ENCODE results near the gene MARCHF3. TPM values are rescaled to one million over a fixed set of nuclear protein-coding genes. Genes with fewer than 3 reads are reported as not detected.
"Not testable (repeated sequence)": the region's sequence is repeated elsewhere in the genome, so short reads cannot be mapped to it uniquely, and the experiment has no call there.

The MARCHF3 gene
- total and polyA plus RNA-seq, 7 donors = 4.4 to 31.8 (median 14.6) TPM

DNA sequence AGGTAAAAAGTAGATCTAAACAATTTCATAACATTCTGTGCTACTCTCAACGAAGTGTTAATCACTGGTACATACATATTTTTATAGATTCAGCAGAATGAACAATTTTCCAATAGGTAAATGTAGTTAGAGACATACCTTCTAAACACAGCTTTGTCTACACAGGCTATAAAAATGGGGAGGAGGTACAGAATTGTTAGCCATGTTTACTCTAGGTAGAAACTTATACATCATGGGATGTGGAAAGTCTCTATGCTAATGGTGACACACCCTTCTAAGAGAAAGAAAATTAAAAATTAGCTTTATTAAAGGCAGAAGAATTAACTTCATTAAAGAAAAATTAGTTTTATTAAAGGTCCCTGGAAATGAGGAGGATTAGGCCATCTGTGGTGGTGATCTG is 31.2 kb upstream of the MARCHF3 start:
- no peak overlapping the region for H3K4me3 ChIP-seq
- 28 to 62% methylated on average over 1 of the region's 1 CpG for WGBS, 2 donors
- H3K27me3 ChIP-seq = no peaks in the 10 kb centered on the region
- H3K4me1 ChIP-seq = no peaks in the 10 kb centered on the region
- no peak for TF ChIP-seq POLR2AphosphoS5 (IDR thresholded peaks at IDR 0.05)
- TF ChIP-seq EP300 (IDR thresholded peaks at IDR 0.05) = no peak
- TF ChIP-seq, protein P1, sequence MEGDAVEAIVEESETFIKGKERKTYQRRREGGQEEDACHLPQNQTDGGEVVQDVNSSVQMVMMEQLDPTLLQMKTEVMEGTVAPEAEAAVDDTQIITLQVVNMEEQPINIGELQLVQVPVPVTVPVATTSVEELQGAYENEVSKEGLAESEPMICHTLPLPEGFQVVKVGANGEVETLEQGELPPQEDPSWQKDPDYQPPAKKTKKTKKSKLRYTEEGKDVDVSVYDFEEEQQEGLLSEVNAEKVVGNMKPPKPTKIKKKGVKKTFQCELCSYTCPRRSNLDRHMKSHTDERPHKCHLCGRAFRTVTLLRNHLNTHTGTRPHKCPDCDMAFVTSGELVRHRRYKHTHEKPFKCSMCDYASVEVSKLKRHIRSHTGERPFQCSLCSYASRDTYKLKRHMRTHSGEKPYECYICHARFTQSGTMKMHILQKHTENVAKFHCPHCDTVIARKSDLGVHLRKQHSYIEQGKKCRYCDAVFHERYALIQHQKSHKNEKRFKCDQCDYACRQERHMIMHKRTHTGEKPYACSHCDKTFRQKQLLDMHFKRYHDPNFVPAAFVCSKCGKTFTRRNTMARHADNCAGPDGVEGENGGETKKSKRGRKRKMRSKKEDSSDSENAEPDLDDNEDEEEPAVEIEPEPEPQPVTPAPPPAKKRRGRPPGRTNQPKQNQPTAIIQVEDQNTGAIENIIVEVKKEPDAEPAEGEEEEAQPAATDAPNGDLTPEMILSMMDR (IDR thresholded peaks at IDR 0.05) = no peak
- TF ChIP-seq POLR2A (IDR thresholded peaks at IDR 0.05) = no peak
- no peak for DNase-seq
- H3K9me3 ChIP-seq = no peaks in the 10 kb centered on the region
- peaks cover 0 to 6% (median 2%) of the 10 kb centered on the region in 4 donors for H3K36me3 ChIP-seq
- intact Hi-C loops (cut with DNase I) = no loop called here
- H3K27ac ChIP-seq = no peak overlapping the region

DNA sequence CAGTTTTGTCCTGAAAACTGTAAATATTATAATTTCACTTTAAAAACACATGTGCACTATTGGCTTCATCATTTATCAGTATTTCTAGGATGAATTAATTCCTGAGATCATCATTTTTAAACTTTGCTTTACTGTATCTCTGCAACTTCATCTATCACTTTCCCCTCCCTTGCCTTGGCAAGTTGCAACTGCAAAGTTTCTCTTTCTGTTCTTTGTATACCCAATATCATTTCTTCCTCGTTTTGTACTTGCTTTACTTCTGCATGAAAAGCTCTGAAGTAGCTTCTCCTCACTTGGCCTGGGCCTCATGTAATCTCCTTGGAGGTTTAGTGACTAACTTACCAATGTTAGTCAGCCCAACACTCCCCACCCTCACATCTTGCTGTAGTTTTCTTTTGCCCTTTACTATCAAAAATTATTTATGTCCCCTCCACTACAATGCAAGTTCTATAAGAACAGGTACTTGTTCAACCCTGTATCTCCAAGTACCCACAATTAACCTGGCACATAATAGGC is 30.2 kb upstream of the MARCHF3 start:
- H3K27ac ChIP-seq = no peak overlapping the region
- no peak for DNase-seq
- H3K4me1 ChIP-seq = no peaks in the 10 kb centered on the region
- H3K9me3 ChIP-seq = no peaks in the 10 kb centered on the region
- TF ChIP-seq, protein P1 (IDR thresholded peaks at IDR 0.05) = no peak
- TF ChIP-seq POLR2A (IDR thresholded peaks at IDR 0.05) (no peak), POLR2AphosphoS5 (IDR thresholded peaks at IDR 0.05) (no peak), EP300 (IDR thresholded peaks at IDR 0.05) (no peak)
- H3K4me3 ChIP-seq = no peak overlapping the region
- WGBS, 2 donors = 36 to 44% methylated on average over 1 of the region's 1 CpG
- peaks cover 0 to 6% (median 2%) of the 10 kb centered on the region in 4 donors for H3K36me3 ChIP-seq
- intact Hi-C loops (cut with DNase I) = no loop called here
- H3K27me3 ChIP-seq = no peaks in the 10 kb centered on the region

DNA sequence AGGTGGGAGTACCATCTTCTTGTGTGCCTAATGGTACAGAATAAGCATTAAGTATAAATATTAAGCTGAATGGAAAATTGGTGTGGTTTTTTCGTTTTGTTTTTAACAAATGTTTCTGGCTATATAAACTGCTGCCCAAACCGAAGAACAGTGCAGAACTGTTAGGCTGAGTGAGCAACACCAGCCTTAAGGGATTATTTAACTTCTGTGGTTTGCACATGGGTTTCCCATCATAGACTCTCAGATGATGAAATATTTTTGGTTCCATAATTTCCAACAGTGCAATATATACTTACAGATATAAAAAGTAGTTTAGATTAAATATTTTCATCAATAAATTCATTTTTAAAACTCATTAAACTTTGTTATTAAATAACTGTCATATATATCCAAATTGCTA is 26.5 kb upstream of the MARCHF3 start:
- H3K27me3 ChIP-seq = no peaks in the 10 kb centered on the region
- H3K4me1 ChIP-seq = no peaks in the 10 kb centered on the region
- intact Hi-C loops (cut with DNase I) = no loop called here
- no peaks in the 10 kb centered on the region for H3K9me3 ChIP-seq
- H3K27ac ChIP-seq = no peak overlapping the region
- TF ChIP-seq, protein P1 (IDR thresholded peaks at IDR 0.05) = no peak
- TF ChIP-seq POLR2AphosphoS5 (IDR thresholded peaks at IDR 0.05) (no peak), EP300 (IDR thresholded peaks at IDR 0.05) (no peak), POLR2A (IDR thresholded peaks at IDR 0.05) (no peak)
- WGBS, 2 donors = 73 to 79% methylated on average over 2 of the region's 2 CpGs
- peaks cover 0 to 6% (median 2%) of the 10 kb centered on the region in 4 donors for H3K36me3 ChIP-seq
- no peak overlapping the region for H3K4me3 ChIP-seq
- no peak for DNase-seq

DNA sequence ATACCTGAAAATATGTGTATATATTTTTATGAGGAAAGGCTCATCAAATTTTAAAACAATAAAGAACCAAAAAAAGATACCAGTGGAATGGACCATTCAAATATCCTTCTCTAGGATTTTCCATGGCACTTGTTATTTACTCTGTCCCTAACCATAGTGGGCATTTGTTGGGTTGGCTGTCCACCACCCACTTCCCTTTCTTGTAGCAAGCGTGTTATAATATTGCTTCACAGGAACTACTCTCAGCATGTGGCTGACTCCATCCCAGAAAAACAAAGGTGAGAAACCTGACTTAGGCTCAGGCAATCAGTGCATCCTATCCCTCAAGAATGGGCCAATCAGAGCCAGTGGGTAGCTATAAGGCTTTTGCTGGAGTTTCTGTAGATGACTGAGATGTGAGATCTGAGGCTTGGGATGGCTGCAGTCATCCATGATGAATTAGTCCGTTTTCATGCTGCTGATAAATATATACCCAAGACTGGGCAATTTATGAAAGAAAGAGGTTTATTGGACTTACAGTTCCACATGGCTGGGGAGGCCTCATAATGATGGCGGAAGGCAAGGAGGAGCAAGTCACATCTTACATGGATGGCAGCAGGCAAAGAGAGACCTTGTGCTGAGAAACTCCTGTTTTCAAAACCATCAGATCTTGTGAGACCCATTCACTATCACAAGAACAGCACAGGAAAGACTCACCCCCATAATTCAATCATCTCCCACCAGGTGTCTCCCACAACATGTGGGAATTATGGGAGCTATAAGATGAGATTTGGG is 25.7 kb upstream of the MARCHF3 start:
- Histone ChIP-seq H3K9me3 (no peaks in the 10 kb centered on the region), H3K4me1 (no peaks in the 10 kb centered on the region), H3K36me3 (peaks cover 0 to 6% (median 2%) of the 10 kb centered on the region in 4 donors), H3K27me3 (no peaks in the 10 kb centered on the region), H3K27ac (no peak overlapping the region), H3K4me3 (no peak overlapping the region)
- no peak for DNase-seq
- no peak for TF ChIP-seq EP300 (IDR thresholded peaks at IDR 0.05)
- TF ChIP-seq POLR2AphosphoS5 (IDR thresholded peaks at IDR 0.05) = no peak
- no peak for TF ChIP-seq POLR2A (IDR thresholded peaks at IDR 0.05)
- intact Hi-C loops (cut with DNase I) = no loop called here
- WGBS, 2 donors = 94 to 95% methylated on average over 3 of the region's 3 CpGs

DNA sequence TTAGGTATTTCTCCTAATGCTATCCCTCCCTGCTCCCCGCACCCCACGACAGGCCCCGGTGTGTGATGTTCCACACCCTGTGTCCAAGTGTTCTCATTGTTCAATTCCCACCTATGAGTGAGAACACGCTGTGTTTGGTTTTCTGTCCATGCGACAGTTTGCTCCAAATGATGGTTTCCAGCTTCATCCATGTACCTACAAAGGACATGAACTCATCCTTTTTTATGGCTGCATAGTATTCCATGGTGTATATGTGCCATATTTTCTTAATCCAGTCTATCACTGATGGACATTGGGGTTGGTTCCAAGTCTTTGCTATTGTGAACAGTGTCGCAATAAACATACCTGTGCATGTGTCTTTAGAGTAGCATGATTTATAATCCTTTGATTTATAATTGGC is 23.2 kb upstream of the MARCHF3 start:
- H3K9me3 ChIP-seq; H3K27ac ChIP-seq; H3K4me3 ChIP-seq; intact Hi-C loops (cut with DNase I); DNase-seq; H3K4me1 ChIP-seq; H3K36me3 ChIP-seq; H3K27me3 ChIP-seq: not testable (repeated sequence)
- WGBS, 2 donors = 89 to 94% methylated on average over 6 of the region's 6 CpGs
